K562 (cell line): Measurements from ENCODE around the gene KIF14. TPM values are rescaled to one million over a fixed set of nuclear protein-coding genes. Genes with fewer than 3 reads are reported as not detected.
A peak's percentile ranks its signal among the peaks of the same experiment; 100 is the strongest.

Experiments
- CC2D1A ChIP-seq: fragments of 450-650 bp; IDR thresholded peaks from 2 replicates; pipeline ENCODE4 v1.6.1; 2017; ENCODE audit warnings: mild to moderate bottlenecking
- CCNT2 ChIP-seq: IDR thresholded peaks from 2 replicates; pipeline ENCODE4 v1.6.1; 2011; ENCODE audit warnings: borderline replicate concordance, low read depth, mild to moderate bottlenecking, moderate library complexity, mixed read lengths, low read length; ENCODE audit not compliant: insufficient read length; ENCODE audit errors: extremely low read depth
- DDX20 ChIP-seq: fragments of 450-650 bp; IDR thresholded peaks from 2 replicates; pipeline ENCODE4 v1.6.1; 2016; ENCODE audit warnings: missing genetic modification characterization, low read depth, mild to moderate bottlenecking, missing compliant biosample characterization, moderate library complexity
- ERF ChIP-seq: fragments of 450-650 bp; formaldehyde crosslinking; IDR thresholded peaks from 2 replicates; pipeline ENCODE4 v1.4.0; 2020; ENCODE audit warnings: mild to moderate bottlenecking, mixed read lengths
- RFX5 ChIP-seq: IDR thresholded peaks from 2 replicates; pipeline ENCODE4 v1.6.1; 2011; ENCODE audit warnings: low read depth, mild to moderate bottlenecking, improper control_type of control experiment, low read length
- SNAPC5 ChIP-seq: fragments of 250-450 bp; sonication (Bioruptor Pico); IDR thresholded peaks from 2 replicates; pipeline ENCODE4 v1.8.0; 2021; ENCODE audit warnings: moderate library complexity, mild to moderate bottlenecking, inconsistent platforms
- U2AF1 ChIP-seq: fragments of 200-400 bp; formaldehyde crosslinking; optimal IDR thresholded peaks from 2 replicates; pipeline ENCODE3; 2017; ENCODE audit warnings: mild to moderate bottlenecking, low read depth, low read length, moderate library complexity
- VEZF1 ChIP-seq: fragments of 200-800 bp; sonication (Bioruptor generic); IDR thresholded peaks from 2 replicates; pipeline ENCODE4 v1.6.1; 2017; ENCODE audit warnings: missing genetic modification characterization, missing compliant biosample characterization
- ZBED1 ChIP-seq: IDR thresholded peaks from 2 replicates; pipeline ENCODE4 v1.6.1; 2014
- ZNF12 ChIP-seq: sonication (generic); formaldehyde crosslinking; IDR thresholded peaks from 2 replicates; pipeline ENCODE4 v1.4.0; 2020; ENCODE audit warnings: mild to moderate bottlenecking, missing genetic modification reagents
- ZNF174 ChIP-seq: fragments of 250-450 bp; sonication (Bioruptor Pico); IDR thresholded peaks from 2 replicates; pipeline ENCODE4 v1.4.0; 2020; ENCODE audit warnings: mild to moderate bottlenecking
- ZNF507 ChIP-seq: conservative IDR thresholded peaks from 2 replicates; pipeline ENCODE4 v1.6.1; 2017; ENCODE audit warnings: missing genetic modification characterization, missing compliant biosample characterization
- polyA plus RNA-seq, 8 experiments: library from polyadenylated mRNA; depleted of rRNA in 4 of 8; stranded (reverse) in 5 of 8; unstranded in 3 of 8; fragments of >200 nt; fragmentation: Nextera tagmentation in 2 of 8; fragmentation: Illumina TruSeq in 1 of 8; extraction: Ambion mirVana in 2 of 8; extraction: Trizol in 1 of 8; gene quantifications; 2 replicates each; pipeline versions ENCODE4 v1.2.1 to v1.2.3, GENCODE V29; 2011 to 2014; ENCODE audit warnings: inconsistent platforms in 1 of 8, missing spikeins in 1 of 8
- total RNA-seq, 7 experiments: library from RNA; depleted of rRNA in 6 of 7; stranded (reverse); fragments of >200 nt in 6 of 7; fragmentation: Illumina TruSeq in 2 of 7; extraction: Trizol in 2 of 7; gene quantifications; 2 replicates each; pipeline versions ENCODE4 v1.2.1 to v1.2.3, GENCODE V29; 2011 to 2021; ENCODE audit warnings: low replicate concordance in 1 of 7
- TF ChIP-seq, protein P1 (sequence below): fragments of 450-650 bp; IDR thresholded peaks from 2 replicates; pipeline ENCODE4 v1.6.1; 2017; ENCODE audit warnings: antibody characterized with exemption, mild to moderate bottlenecking
- TF ChIP-seq, protein P2 (sequence below), 2 experiments: fragments of 450-650 bp; IDR thresholded peaks; 2 replicates each; pipeline ENCODE4 v1.6.1; 2018; ENCODE audit warnings: mild to moderate bottlenecking in 2 of 2, low read depth in 1 of 2; ENCODE audit not compliant: partially characterized antibody in 2 of 2
- TF ChIP-seq, protein P3 (sequence below): fragments of 450-650 bp; IDR thresholded peaks from 2 replicates; pipeline ENCODE4 v1.6.1; 2016; ENCODE audit warnings: antibody characterized with exemption

Gene KIF14
- total and polyA plus RNA-seq, 9 of the 15 experiments (the other 6 are each of a cell fraction or from before 2014, with no cell fraction given), result 11.5 to 47.4 (median 29.0) TPM

DNA sequence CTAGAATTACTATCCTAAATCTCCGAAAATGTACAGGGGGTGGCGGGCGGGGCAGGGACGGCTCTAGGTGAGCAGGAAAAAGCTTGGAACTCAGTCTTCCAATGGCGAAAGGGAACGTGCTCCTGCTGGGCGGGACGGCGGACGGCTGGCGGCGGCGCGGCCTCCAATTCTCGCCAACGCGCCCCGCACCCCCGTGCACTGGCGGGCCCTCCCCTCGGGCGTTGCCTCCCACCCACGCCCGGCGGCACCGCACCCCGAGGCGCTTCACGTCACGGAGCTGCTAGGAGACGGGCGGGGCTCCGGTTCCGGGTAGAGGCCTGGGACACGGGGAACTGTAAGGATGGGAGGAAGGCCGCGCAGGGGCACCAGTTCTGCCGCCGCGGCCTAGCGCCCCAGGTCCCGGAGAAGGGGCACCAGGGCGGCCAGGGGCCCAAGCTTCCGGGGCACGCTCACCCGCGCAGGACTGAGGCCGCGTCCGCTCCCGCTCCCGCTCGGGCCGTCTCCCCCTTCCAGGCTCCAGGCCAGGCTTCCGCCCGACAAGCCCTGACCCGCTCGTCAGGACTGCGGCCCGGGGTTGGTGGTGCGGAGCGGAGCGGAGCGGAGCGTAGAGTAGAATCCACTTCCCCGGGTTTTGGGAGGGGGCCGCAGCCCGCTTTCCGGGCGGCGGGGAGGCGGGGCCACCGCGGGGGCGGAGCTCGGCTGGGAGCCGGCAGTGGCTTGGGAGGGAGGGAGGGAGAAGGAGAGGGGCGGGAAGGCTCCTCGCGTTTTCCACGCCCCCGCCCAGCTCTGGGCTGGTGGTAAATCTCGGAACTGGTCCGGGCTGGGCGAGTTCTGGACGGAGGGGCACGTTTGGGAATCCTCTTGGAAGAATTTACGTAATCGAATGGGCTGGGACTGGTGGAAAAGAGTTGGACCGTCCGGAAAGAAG is 49.0 kb upstream of the KIF14 start, which contains the start of gene DDX59 (continued):
- peak; percentile 98 for TF ChIP-seq VEZF1 (CRISPR knock-in tag)
- TF ChIP-seq ZNF174 (CRISPR knock-in tag), result no peak
- TF ChIP-seq ZNF507 (tag), result no peak
- TF ChIP-seq ZNF12, result no peak
- TF ChIP-seq, protein P1, sequence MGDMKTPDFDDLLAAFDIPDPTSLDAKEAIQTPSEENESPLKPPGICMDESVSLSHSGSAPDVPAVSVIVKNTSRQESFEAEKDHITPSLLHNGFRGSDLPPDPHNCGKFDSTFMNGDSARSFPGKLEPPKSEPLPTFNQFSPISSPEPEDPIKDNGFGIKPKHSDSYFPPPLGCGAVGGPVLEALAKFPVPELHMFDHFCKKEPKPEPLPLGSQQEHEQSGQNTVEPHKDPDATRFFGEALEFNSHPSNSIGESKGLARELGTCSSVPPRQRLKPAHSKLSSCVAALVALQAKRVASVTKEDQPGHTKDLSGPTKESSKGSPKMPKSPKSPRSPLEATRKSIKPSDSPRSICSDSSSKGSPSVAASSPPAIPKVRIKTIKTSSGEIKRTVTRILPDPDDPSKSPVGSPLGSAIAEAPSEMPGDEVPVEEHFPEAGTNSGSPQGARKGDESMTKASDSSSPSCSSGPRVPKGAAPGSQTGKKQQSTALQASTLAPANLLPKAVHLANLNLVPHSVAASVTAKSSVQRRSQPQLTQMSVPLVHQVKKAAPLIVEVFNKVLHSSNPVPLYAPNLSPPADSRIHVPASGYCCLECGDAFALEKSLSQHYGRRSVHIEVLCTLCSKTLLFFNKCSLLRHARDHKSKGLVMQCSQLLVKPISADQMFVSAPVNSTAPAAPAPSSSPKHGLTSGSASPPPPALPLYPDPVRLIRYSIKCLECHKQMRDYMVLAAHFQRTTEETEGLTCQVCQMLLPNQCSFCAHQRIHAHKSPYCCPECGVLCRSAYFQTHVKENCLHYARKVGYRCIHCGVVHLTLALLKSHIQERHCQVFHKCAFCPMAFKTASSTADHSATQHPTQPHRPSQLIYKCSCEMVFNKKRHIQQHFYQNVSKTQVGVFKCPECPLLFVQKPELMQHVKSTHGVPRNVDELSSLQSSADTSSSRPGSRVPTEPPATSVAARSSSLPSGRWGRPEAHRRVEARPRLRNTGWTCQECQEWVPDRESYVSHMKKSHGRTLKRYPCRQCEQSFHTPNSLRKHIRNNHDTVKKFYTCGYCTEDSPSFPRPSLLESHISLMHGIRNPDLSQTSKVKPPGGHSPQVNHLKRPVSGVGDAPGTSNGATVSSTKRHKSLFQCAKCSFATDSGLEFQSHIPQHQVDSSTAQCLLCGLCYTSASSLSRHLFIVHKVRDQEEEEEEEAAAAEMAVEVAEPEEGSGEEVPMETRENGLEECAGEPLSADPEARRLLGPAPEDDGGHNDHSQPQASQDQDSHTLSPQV, result no peak
- TF ChIP-seq U2AF1, result peak; percentile 99
- TF ChIP-seq RFX5, result no peak
- TF ChIP-seq DDX20, result no peak
- TF ChIP-seq, protein P2, sequence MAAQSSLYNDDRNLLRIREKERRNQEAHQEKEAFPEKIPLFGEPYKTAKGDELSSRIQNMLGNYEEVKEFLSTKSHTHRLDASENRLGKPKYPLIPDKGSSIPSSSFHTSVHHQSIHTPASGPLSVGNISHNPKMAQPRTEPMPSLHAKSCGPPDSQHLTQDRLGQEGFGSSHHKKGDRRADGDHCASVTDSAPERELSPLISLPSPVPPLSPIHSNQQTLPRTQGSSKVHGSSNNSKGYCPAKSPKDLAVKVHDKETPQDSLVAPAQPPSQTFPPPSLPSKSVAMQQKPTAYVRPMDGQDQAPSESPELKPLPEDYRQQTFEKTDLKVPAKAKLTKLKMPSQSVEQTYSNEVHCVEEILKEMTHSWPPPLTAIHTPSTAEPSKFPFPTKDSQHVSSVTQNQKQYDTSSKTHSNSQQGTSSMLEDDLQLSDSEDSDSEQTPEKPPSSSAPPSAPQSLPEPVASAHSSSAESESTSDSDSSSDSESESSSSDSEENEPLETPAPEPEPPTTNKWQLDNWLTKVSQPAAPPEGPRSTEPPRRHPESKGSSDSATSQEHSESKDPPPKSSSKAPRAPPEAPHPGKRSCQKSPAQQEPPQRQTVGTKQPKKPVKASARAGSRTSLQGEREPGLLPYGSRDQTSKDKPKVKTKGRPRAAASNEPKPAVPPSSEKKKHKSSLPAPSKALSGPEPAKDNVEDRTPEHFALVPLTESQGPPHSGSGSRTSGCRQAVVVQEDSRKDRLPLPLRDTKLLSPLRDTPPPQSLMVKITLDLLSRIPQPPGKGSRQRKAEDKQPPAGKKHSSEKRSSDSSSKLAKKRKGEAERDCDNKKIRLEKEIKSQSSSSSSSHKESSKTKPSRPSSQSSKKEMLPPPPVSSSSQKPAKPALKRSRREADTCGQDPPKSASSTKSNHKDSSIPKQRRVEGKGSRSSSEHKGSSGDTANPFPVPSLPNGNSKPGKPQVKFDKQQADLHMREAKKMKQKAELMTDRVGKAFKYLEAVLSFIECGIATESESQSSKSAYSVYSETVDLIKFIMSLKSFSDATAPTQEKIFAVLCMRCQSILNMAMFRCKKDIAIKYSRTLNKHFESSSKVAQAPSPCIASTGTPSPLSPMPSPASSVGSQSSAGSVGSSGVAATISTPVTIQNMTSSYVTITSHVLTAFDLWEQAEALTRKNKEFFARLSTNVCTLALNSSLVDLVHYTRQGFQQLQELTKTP (IDR thresholded peaks at IDR 0.05; ENCODE audit: low read depth in 1 of 2, partially characterized antibody in 2 of 2), result no peak
- TF ChIP-seq ERF (CRISPR knock-in tag), result peak; percentile 90; the same call in 1 of the 2 replicates
- peak; percentile 59; the same call in 1 of the 2 replicates for TF ChIP-seq ZBED1
- TF ChIP-seq CC2D1A, result no peak
- TF ChIP-seq, protein P3, sequence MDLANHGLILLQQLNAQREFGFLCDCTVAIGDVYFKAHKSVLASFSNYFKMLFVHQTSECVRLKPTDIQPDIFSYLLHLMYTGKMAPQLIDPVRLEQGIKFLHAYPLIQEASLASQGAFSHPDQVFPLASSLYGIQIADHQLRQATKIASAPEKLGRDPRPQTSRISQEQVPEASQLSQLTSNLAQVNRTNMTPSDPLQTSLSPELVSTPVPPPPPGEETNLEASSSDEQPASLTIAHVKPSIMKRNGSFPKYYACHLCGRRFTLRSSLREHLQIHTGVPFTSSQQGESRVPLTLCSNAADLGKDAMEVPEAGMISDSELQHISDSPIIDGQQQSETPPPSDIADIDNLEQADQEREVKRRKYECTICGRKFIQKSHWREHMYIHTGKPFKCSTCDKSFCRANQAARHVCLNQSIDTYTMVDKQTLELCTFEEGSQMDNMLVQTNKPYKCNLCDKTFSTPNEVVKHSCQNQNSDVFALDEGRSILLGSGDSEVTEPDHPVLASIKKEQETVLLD, result 0 out of 2 replicates have a peak, but pooled peaks have one; percentile 25
- TF ChIP-seq CCNT2, result peak; percentile 98
- TF ChIP-seq SNAPC5, result no peak
